GM18909 (cell line): ENCODE measurements around the gene C11orf52.

Source experiments
- ATAC-seq: cut with Tn5 transposase; IDR thresholded peaks from one replicate; pipeline ENCODE4 v1.9.1; 2021; ENCODE audit warnings: mild to moderate bottlenecking; ENCODE audit not compliant: unreplicated experiment, poor library complexity

The C11orf52 gene

DNA sequence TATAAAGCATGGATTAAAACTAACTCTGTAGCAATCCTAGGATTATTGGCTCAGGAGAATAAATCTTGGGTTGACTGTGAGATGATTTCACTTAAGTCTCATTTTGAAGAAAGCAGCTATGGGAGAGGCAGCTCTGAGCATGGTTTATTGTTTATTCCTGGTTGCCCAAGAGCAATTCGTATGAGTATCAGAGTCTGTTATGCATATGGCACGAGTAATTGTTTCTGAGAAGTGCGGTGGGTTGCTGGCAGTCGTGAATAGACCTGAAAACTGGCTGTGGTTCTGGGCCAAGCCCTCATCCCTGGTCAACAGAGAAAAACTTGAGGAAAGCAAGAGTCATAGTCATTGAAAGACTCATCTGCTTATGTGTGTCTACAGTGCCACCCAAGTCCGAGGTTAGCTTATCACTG, 45.2 kb downstream of the C11orf52 start:
- ATAC-seq, result no peak

DNA sequence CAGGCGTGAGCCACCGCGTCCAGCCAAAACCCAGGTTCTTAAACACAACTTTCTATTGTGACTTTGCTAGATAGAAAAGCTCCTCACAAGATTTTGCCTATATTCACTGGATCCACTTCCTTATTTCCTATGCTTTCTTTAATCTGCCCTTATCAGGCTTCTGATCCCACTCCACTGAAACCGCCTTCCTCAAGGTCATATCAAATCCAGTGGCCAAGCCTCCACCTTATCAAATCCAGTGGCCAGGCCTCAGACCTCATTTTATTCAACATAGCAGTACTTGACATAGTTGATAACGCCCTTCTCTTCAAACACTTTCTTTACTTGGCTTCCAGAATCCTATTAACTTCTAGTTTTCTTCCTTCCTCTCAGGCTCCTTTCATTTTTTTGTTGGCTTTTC, 48.0 kb downstream of the C11orf52 start:
- no peak for ATAC-seq

DNA sequence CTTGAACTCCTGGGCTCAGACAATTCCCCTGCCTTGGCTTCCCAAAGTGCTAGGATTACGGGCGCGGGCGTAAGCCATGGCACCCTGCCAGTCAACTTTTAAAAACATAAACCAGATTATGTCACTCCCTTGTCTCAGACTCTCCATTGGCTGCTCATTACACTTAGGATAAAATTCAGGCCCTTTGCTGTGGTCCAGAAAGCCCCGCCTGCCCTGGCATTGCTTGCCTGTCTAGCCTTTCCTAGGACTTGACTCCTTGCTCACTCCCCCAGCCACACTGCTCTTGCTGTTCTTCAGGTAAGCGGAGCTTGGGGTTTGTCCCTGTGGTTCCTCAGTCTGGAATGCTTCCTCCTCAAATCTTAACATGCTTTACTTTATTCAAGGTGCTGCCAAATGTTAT, 48.9 kb downstream of the C11orf52 start:
- no peak for ATAC-seq

DNA sequence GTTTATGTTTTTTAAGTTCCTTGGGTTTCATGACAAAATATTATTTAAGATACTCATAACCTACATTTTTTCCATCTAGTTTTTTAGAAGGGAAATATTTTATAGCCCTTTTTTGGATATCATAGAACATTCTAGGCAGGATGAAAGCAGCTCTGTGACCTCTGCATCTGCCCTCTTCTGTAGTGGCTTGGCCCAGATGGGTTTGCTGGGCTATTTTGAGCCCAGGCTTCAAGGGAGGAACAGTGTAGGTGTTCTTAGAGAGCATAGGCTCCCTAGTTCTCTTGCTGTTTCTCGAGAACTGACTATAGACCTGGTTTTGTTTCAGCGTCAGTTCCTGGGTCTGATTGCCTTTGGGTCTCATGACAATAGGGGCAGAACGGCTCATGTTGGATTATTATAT, 50.6 kb downstream of the C11orf52 start:
- ATAC-seq, result no peak

DNA sequence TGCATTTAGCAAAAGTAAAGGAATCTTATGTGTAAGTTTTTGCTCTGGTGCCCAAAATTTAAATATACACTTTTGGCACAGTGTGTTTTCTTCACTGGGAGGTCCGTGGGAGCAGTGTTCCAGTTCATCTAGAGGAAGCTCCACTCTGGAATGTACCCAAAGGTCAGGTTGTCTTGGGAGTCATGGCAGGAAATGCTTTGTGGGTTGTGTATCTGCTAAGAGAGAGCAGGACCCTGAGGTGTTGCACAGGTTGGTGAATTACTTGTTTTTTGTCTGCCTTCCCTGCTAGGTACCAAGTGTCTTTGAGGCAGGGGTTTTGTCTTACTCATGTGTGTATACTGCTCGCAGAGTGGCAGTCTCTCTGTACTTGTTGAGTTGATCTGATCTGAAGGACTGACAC, 55.7 kb downstream of the C11orf52 start:
- ATAC-seq, result no peak

DNA sequence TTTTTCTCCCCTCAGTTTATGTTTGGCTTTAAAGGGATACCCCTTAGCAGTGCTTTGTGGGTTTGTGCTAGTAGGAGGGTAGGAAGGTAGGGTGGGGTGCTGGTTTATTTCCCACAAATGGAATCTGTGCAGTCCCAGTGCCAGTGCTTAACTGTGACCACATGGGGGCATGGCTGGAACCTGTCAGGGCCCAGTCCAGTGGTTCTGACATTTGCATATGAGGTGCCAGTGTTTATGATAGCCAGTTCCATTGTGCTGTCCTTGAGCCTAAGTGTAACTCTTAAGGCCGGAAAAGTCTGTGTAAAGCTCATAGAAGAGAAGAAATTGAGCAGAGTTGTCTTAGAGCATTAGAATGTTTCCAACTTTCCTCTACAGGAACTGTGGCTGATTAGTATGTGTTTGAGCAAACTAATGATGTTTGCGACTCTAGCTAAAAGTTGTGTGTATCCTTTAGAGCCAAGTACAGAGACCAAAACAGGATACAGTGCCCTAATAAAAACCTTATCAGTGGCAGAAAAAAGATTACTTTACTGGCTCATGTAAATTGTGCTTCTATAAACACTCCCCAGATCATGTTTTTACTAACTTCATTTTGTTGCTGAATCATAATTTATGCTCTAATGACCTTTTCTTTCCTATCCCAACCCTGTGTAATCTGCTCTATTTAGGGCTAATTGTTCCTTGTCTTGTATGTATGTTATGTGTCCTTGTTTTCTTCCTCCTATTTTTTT, 56.5 kb downstream of the C11orf52 start:
- ATAC-seq, result no peak

DNA sequence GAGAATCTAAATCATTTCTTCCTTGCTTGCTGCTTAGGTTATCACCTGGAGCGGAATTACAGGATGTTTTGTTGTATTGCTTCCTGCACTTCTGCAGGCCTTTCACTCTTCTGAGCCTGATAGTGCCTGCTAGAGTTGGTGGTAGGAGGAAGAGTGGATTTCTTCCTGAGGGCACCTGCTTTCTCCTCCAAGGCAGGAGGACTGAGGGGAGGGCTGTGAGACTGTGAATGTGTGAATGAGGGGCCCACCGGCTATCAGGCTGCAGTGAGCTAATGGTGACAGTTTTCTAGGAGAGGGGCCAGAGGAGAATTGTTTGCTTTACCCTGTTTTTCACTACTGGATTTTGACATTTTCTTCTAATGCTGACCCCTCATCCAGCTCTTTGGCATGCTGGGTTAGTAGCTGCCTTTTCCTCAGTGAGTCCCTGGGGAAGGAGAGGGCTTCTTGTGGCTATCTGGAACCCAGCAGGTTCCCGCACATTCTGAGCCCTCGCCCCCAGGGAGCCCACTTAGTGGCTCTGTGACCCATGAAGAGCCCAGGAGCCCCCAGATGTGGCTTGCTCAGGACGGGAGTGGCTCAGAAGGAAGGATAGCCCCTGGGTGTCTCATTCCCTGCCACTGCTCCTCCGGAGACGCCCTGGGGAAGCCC, 57.5 kb downstream of the C11orf52 start:
- ATAC-seq, result no peak
